Breast epithelium (tissue), 4 donors: ENCODE data around the gene MAP3K1. TPM values are rescaled to one million over a fixed set of nuclear protein-coding genes. Genes with fewer than 3 reads are reported as not detected.

ENCODE experiments used
- DNase-seq, 2 donors: peaks; one replicate each; pipeline ENCODE4 v3.0.0-alpha.2; 2019; ENCODE audit warnings: low spot score in 2 of 2
- H3K27ac ChIP-seq, 2 donors: fragments of 200-600 bp; sonication (generic) in 1 of 2; one replicate each; pipeline ENCODE4 v1.5.1; 2016 to 2019; ENCODE audit warnings: mild to moderate bottlenecking in 1 of 2
- H3K27me3 ChIP-seq, 2 donors: fragments of 200-600 bp; sonication (generic) in 1 of 2; one replicate each; pipeline versions ENCODE4 v1.5.1 to v1.6.0; 2017 to 2019; ENCODE audit warnings: control low read depth in 1 of 2, mild to moderate bottlenecking in 1 of 2
- H3K36me3 ChIP-seq: fragments of 200-600 bp; one replicate; pipeline ENCODE4 v1.5.1; 2019
- H3K4me1 ChIP-seq, 2 donors: fragments of 200-600 bp; sonication (generic); one replicate each; pipeline ENCODE4 v1.5.1; 2016 to 2019; ENCODE audit warnings: control low read depth in 1 of 2
- H3K4me3 ChIP-seq, 3 donors: fragments of 200-600 bp; sonication (generic); 1 replicate in 2 of 3; 2 replicates in 1 of 3; pipeline ENCODE4 v1.5.1; 2016 to 2019; ENCODE audit warnings: mild to moderate bottlenecking in 3 of 3, moderate library complexity in 2 of 3
- H3K9me3 ChIP-seq, 2 donors: fragments of 200-600 bp; sonication (generic) in 1 of 2; one replicate each; pipeline ENCODE4 v1.5.1; 2016 to 2019; ENCODE audit warnings: control low read depth in 1 of 2
- CTCF ChIP-seq, 3 donors: fragments of 450-650 bp; IDR thresholded peaks; one replicate each; pipeline ENCODE4 v1.5.1; 2016 to 2017; ENCODE audit warnings: antibody characterized with exemption in 3 of 3, mild to moderate bottlenecking in 3 of 3, moderate library complexity in 3 of 3
- POLR2A ChIP-seq: fragments of 450-650 bp; IDR thresholded peaks from one replicate; pipeline ENCODE4 v1.6.1; 2016; ENCODE audit warnings: antibody characterized with exemption, mild to moderate bottlenecking, moderate library complexity
- POLR2AphosphoS5 ChIP-seq, 3 donors: sonication (generic); formaldehyde crosslinking; IDR thresholded peaks; one replicate each; pipeline ENCODE4 v1.6.1; 2017; ENCODE audit warnings: antibody characterized with exemption in 3 of 3
- intact Hi-C: fragments of 100-400 bp; cut with DNase I; formaldehyde crosslinking; loops from one replicate; pipeline ENCODE4 v1.15.1; 2023; ENCODE audit warnings: low total_unique reads
- total RNA-seq, 3 donors: library from RNA; depleted of rRNA; stranded (reverse); fragments of >200 nt; gene quantifications; one replicate each; pipeline ENCODE4 v1.1.0, GENCODE V29; 2016

MAP3K1 gene
- total RNA-seq, 3 donors from 2014 or later: 14.9 to 138 (median 77.7) TPM

GRCh38 chr5:56862909-56863308 lies 47.6 kb downstream of the MAP3K1 start:
- intact Hi-C loops: no loop called here
- TF ChIP-seq POLR2AphosphoS5 (IDR thresholded peaks at IDR 0.05) (no peak), POLR2A (no peak), CTCF (IDR thresholded peaks at IDR 0.05) (no peak)
- no peak overlapping the region for H3K4me3 ChIP-seq
- no peak for DNase-seq
- no peaks in the 10 kb centered on the region for H3K27me3 ChIP-seq
- H3K27ac ChIP-seq: no peak overlapping the region
- H3K9me3 ChIP-seq: no peaks in the 10 kb centered on the region
- H3K4me1 ChIP-seq: no peaks in the 10 kb centered on the region
- peaks cover 7% of the 10 kb centered on the region for H3K36me3 ChIP-seq

- intact Hi-C loops: no loop called here
- Histone ChIP-seq H3K9me3 (no peaks in the 10 kb centered on the region), H3K4me3 (no peak overlapping the region), H3K27ac (no peak overlapping the region), H3K4me1 (no peaks in the 10 kb centered on the region), H3K27me3 (no peaks in the 10 kb centered on the region), H3K36me3 (peaks cover 21% of the 10 kb centered on the region)
- no peak for DNase-seq
- TF ChIP-seq POLR2AphosphoS5 (IDR thresholded peaks at IDR 0.05): no peak
- no peak for TF ChIP-seq POLR2A
These were observed 56.4 kb downstream of the MAP3K1 start for GRCh38 chr5:56871777-56872176.

GRCh38 chr5:56873056-56873455 lies 57.7 kb downstream of the MAP3K1 start:
- Histone ChIP-seq H3K9me3 (no peaks in the 10 kb centered on the region), H3K4me3 (no peak overlapping the region), H3K36me3 (peaks cover 21% of the 10 kb centered on the region), H3K4me1 (no peaks in the 10 kb centered on the region), H3K27ac (no peak overlapping the region), H3K27me3 (no peaks in the 10 kb centered on the region)
- no peak for DNase-seq
- TF ChIP-seq CTCF (IDR thresholded peaks at IDR 0.05) (no peak), POLR2AphosphoS5 (IDR thresholded peaks at IDR 0.05) (no peak), POLR2A (no peak)
- intact Hi-C loops: no loop called here

GRCh38 chr5:56876327-56876726 lies 61.0 kb downstream of the MAP3K1 start:
- TF ChIP-seq POLR2A (no peak), CTCF (IDR thresholded peaks at IDR 0.05) (no peak), POLR2AphosphoS5 (IDR thresholded peaks at IDR 0.05) (no peak)
- no peak for DNase-seq
- Histone ChIP-seq H3K27ac (no peak overlapping the region), H3K4me1 (no peaks in the 10 kb centered on the region), H3K36me3 (peaks cover 20% of the 10 kb centered on the region), H3K9me3 (no peaks in the 10 kb centered on the region), H3K4me3 (no peak overlapping the region), H3K27me3 (no peaks in the 10 kb centered on the region)
- intact Hi-C loops: no loop called here

- TF ChIP-seq CTCF (IDR thresholded peaks at IDR 0.05) (no peak), POLR2AphosphoS5 (IDR thresholded peaks at IDR 0.05) (no peak), POLR2A (no peak)
- DNase-seq: no peak
- no peaks in the 10 kb centered on the region for H3K27me3 ChIP-seq
- intact Hi-C loops: no loop called here
- no peaks in the 10 kb centered on the region for H3K9me3 ChIP-seq
- H3K27ac ChIP-seq: no peak overlapping the region
- no peaks in the 10 kb centered on the region for H3K4me1 ChIP-seq
- peaks cover 17% of the 10 kb centered on the region for H3K36me3 ChIP-seq
- no peak overlapping the region for H3K4me3 ChIP-seq
These were observed 66.2 kb downstream of the MAP3K1 start for GRCh38 chr5:56881571-56881970.
